CD4-positive, CD25-positive, alpha-beta regulatory T cell (primary cell): ENCODE measurements around the gene FLT1. TPM values are rescaled to one million over a fixed set of nuclear protein-coding genes. Genes with fewer than 3 reads are reported as not detected.

Experiments used
- ATAC-seq, 2 donors: fragments of 150-1000 bp; cut with Tn5 transposase; one replicate each; pipeline ENCODE4 v1.10.0; 2021; ENCODE audit warnings: low read depth in 2 of 2, moderate number of reproducible peaks in 2 of 2, moderate library complexity in 1 of 2
- DNase-seq, 3 donors: peaks; one replicate each; pipeline versions ENCODE4 v3.0.0 to v3.0.0-alpha.2; 2012 to 2022; ENCODE audit warnings: mixed read lengths in 1 of 3
- H3K27ac ChIP-seq: one replicate; pipeline ENCODE4 v1.7.0; 2013; ENCODE audit warnings: mild to moderate bottlenecking, low read length; ENCODE audit not compliant: insufficient read depth, poor library complexity, severe bottlenecking
- H3K27me3 ChIP-seq: one replicate; pipeline ENCODE4 v1.7.0; 2013; ENCODE audit warnings: low read length; ENCODE audit not compliant: control insufficient read depth, insufficient read depth
- H3K36me3 ChIP-seq: one replicate; pipeline ENCODE4 v1.7.0; 2013; ENCODE audit warnings: mild to moderate bottlenecking, low read length, moderate library complexity; ENCODE audit not compliant: control insufficient read depth, insufficient read depth
- H3K4me1 ChIP-seq: 2 replicates; pipeline ENCODE4 v1.7.0; 2013; ENCODE audit warnings: mild to moderate bottlenecking, low read length; ENCODE audit not compliant: insufficient read depth, control insufficient read depth, poor library complexity, severe bottlenecking
- H3K4me3 ChIP-seq: one replicate; pipeline ENCODE4 v1.7.0; 2013; ENCODE audit warnings: low read depth, mild to moderate bottlenecking, low read length, moderate library complexity
- H3K9me3 ChIP-seq, 2 experiments: 1 replicate in 1 of 2; 2 replicates in 1 of 2; pipeline ENCODE4 v1.7.0; 2013; ENCODE audit warnings: low read length in 2 of 2, mild to moderate bottlenecking in 1 of 2, moderate library complexity in 1 of 2; ENCODE audit not compliant: control insufficient read depth in 2 of 2
- H3K27ac Mint-ChIP-seq, 3 donors: one replicate each; pipeline ENCODE4 v1.8.0; 2020 to 2022; ENCODE audit warnings: mild to moderate bottlenecking in 3 of 3, mixed read lengths in 3 of 3, moderate library complexity in 2 of 3
- H3K27me3 Mint-ChIP-seq: one replicate; pipeline ENCODE4 v1.8.0; 2022; ENCODE audit warnings: mild to moderate bottlenecking, mixed read lengths
- H3K36me3 Mint-ChIP-seq: one replicate; pipeline ENCODE4 v1.8.0; 2020; ENCODE audit warnings: mixed read lengths
- H3K4me1 Mint-ChIP-seq, 4 donors: one replicate each; pipeline ENCODE4 v1.8.0; 2020 to 2022; ENCODE audit warnings: mixed read lengths in 4 of 4, mild to moderate bottlenecking in 1 of 4
- H3K4me3 Mint-ChIP-seq, 4 donors: one replicate each; pipeline ENCODE4 v1.8.0; 2020 to 2022; ENCODE audit warnings: mild to moderate bottlenecking in 4 of 4, mixed read lengths in 4 of 4, moderate library complexity in 3 of 4
- H3K9me3 Mint-ChIP-seq, 7 donors: one replicate each; pipeline ENCODE4 v1.8.0; 2020 to 2022; ENCODE audit warnings: mixed read lengths in 7 of 7, mild to moderate bottlenecking in 3 of 7, moderate library complexity in 2 of 7
- polyA plus RNA-seq, 4 donors: library from polyadenylated mRNA; unstranded; fragments of 300-500 nt; fragmentation: Illumina TruSeq; gene quantifications; one replicate each; pipeline ENCODE4 v1.2.3, GENCODE V29; 2021
- total RNA-seq: library from RNA; stranded (reverse); gene quantifications from one replicate; pipeline ENCODE4 v1.2.3, GENCODE V29; 2022

The FLT1 gene
- total and polyA plus RNA-seq, 5 donors from 2014 or later = 0.11 to 0.89 (median 0.28) TPM; not detected in 2

DNA sequence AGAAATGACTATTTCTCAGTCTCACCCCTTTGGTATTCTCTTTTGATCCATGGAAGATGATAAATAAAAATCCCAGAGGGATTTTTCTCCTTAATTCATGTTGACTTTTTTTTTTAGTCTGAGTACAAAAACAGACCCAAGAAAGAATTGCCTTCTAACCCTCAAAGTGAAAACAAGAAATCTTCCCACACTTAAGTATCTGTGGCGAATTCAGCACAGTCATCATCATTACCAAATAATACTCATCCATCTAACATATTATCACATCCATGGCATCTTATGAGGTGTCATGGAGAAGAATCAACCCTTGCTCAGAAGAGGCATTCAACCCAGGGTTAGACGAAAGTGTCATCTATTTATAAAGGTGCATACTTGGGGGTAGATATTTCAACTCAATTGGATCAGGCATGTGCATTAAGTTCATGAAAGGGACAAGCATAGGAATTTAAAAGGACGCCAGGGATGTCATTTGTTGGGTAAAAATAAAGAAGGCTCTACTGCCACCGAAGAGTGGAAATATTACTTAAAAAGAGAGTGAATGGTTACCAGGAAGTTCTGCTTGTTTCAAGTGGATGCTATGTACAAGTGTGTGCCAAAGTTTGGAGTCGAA, 101.9 kb downstream of the FLT1 start:
- Mint-ChIP-seq H3K4me3 (no peak overlapping the region), H3K36me3 (no peaks in the 10 kb centered on the region), H3K27me3 (no peaks in the 10 kb centered on the region), H3K9me3 (no peaks in the 10 kb centered on the region), H3K4me1 (no peaks in the 10 kb centered on the region), H3K27ac (peak overlapping the region in 1 of 3 donors; percentile 21)
- Histone ChIP-seq H3K27me3 (no peaks in the 10 kb centered on the region), H3K36me3 (no peaks in the 10 kb centered on the region), H3K4me3 (no peak overlapping the region), H3K4me1 (no peaks in the 10 kb centered on the region), H3K9me3 (no peaks in the 10 kb centered on the region), H3K27ac (no peak overlapping the region)
- DNase-seq (no peak), ATAC-seq (no peak)

DNA sequence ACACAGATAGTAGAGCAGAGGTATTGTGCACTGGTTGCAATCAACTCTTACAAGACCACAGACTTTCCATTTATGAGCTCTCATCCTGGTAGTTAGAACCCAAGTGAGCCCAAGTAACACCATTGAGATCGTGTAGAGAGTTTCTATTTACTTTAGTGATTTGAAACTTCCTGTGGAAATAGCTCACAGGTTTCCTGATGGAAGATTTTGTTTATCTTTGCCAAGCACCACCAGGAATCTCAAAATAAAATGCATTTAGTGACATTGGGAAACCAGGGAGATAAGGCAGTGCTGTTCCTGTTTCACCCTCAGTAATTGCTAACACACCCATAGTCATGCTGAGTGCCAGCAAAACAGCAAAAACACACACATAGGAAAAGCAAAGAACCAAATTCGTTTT, 102.5 kb downstream of the FLT1 start:
- Mint-ChIP-seq H3K4me3 (no peak overlapping the region), H3K27ac (no peak overlapping the region), H3K9me3 (no peaks in the 10 kb centered on the region), H3K4me1 (no peaks in the 10 kb centered on the region), H3K27me3 (peaks cover 4% of the 10 kb centered on the region), H3K36me3 (no peaks in the 10 kb centered on the region)
- Histone ChIP-seq H3K9me3 (no peaks in the 10 kb centered on the region), H3K27me3 (no peaks in the 10 kb centered on the region), H3K4me3 (no peak overlapping the region), H3K36me3 (no peaks in the 10 kb centered on the region), H3K4me1 (no peaks in the 10 kb centered on the region), H3K27ac (no peak overlapping the region)
- ATAC-seq = no peak
- DNase-seq = no peak

DNA sequence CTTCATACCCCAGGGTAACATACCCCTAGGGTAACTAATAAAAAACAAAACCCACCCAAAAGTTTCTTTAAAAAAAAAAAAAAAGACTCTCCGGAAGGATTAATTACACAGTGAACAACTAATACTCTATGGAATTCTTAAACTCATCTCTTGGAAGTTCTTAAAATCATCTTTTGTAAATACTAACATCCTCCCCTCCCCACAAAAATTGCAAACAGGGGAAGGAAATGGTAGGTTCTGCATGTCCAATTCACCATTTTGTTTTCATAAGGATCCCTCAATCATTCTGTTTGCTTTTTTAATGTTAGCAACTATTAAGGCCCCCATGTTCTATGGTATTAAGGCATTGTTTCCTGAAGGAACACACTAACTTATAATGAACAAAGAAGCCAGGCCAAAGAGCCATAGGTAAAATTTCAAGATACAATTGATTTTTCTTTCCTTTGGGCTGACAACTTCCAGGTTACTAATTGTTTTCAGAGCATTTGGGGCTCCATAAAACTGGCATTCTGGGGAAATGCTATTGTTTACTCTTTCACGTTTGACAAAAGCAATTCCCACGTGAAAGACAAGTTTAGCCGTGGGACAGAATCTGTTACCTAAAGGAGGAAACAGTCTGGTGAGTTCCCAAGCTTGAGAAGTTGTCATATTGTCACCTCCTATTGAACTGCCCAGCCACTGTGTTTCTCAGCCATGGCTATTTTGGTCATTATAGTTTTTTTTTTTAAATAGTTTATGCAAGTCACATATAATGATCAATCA, 107.0 kb downstream of the FLT1 start:
- Histone ChIP-seq H3K9me3 (no peaks in the 10 kb centered on the region), H3K27me3 (no peaks in the 10 kb centered on the region), H3K27ac (no peak overlapping the region), H3K4me3 (no peak overlapping the region), H3K36me3 (no peaks in the 10 kb centered on the region), H3K4me1 (peaks cover 3% of the 10 kb centered on the region)
- Mint-ChIP-seq H3K36me3 (no peaks in the 10 kb centered on the region), H3K27me3 (peaks cover 17% of the 10 kb centered on the region), H3K27ac (no peak overlapping the region), H3K4me1 (peaks cover 0 to 3% (median 0%) of the 10 kb centered on the region in 4 donors), H3K9me3 (no peaks in the 10 kb centered on the region), H3K4me3 (no peak overlapping the region)
- ATAC-seq = no peak
- no peak for DNase-seq

DNA sequence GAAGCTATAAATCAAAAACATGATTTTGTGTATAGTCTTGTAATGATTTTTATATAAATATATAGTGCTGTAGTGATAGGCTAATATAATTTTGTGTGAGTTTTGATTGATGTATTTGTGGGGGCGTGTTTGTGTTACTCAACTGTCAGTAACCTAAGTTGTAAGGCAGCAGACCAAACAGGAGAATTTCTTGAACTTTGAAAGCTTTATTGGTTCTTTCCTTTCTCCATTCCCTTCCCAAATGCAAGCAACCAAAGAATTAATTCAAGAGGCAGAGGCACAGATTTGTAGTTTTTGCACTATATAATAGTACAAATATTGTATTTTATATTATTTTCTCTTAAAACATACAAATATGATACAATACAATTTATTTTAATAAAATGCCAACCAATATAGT, 109.6 kb downstream of the FLT1 start:
- H3K4me3 ChIP-seq = no peak overlapping the region
- Mint-ChIP-seq H3K4me3 (no peak overlapping the region), H3K9me3 (no peaks in the 10 kb centered on the region), H3K27me3 (peaks cover 17% of the 10 kb centered on the region), H3K36me3 (no peaks in the 10 kb centered on the region), H3K27ac (no peak overlapping the region), H3K4me1 (peaks cover 0 to 3% (median 0%) of the 10 kb centered on the region in 4 donors)
- ATAC-seq (no peak), DNase-seq (no peak)
- H3K4me1 ChIP-seq = peaks cover 3% of the 10 kb centered on the region
- H3K27ac ChIP-seq = no peak overlapping the region
- H3K27me3 ChIP-seq = no peaks in the 10 kb centered on the region
- no peaks in the 10 kb centered on the region for H3K9me3 ChIP-seq
- no peaks in the 10 kb centered on the region for H3K36me3 ChIP-seq

DNA sequence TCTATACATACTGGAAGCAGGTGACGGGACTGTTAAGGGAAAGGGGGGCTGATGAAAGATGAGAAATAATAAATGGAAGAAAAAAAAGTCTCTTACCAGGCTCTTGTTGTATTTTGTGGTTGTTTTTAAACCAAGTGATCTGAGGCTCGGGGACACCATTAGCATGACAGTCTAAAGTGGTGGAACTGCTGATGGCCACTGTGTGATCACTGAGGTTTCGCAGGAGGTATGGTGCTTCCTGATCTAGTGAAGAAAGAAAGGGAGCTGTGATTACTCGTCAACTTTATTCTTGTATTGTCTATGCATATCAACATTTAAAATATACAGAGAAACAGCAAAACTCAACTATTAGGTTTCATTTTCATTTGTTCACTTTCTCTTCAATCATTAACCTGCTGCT, 110.1 kb downstream of the FLT1 start:
- Histone ChIP-seq H3K9me3 (no peaks in the 10 kb centered on the region), H3K4me1 (peaks cover 3% of the 10 kb centered on the region), H3K27me3 (no peaks in the 10 kb centered on the region), H3K4me3 (no peak overlapping the region), H3K36me3 (no peaks in the 10 kb centered on the region), H3K27ac (no peak overlapping the region)
- no peaks in the 10 kb centered on the region for H3K9me3 Mint-ChIP-seq
- ATAC-seq = no peak
- no peak overlapping the region for H3K4me3 Mint-ChIP-seq
- no peak overlapping the region for H3K27ac Mint-ChIP-seq
- H3K36me3 Mint-ChIP-seq = no peaks in the 10 kb centered on the region
- H3K27me3 Mint-ChIP-seq = peaks cover 17% of the 10 kb centered on the region
- DNase-seq = no peak
- peaks cover 0 to 3% (median 0%) of the 10 kb centered on the region in 4 donors for H3K4me1 Mint-ChIP-seq

DNA sequence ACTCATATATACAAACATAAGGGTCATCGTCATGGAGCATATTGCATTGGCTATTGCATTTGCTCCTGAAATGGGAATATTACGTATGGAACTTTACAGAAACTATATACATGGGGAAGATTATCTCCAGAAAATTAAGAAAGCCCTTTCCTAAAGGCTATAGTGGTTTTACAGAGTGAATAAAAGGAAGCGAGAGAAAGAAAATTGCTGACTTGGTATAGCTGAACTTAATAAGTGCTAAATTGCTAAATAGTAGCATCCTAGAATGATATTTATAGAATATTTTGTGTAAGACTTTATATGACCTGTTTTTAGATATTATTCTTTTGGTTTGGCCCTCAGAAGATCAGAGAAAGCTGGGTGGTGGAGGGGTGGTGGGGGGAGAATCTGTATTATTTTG, 114.6 kb downstream of the FLT1 start:
- H3K4me3 Mint-ChIP-seq = no peak overlapping the region
- H3K4me1 Mint-ChIP-seq = peaks cover 0 to 3% (median 0%) of the 10 kb centered on the region in 4 donors
- ATAC-seq (no peak), DNase-seq (no peak)
- H3K4me1 ChIP-seq = peaks cover 3% of the 10 kb centered on the region
- H3K27ac ChIP-seq = no peak overlapping the region
- peaks cover 7% of the 10 kb centered on the region for H3K27me3 ChIP-seq
- H3K36me3 ChIP-seq = no peaks in the 10 kb centered on the region
- peaks cover 10% of the 10 kb centered on the region for H3K27me3 Mint-ChIP-seq
- no peaks in the 10 kb centered on the region for H3K9me3 Mint-ChIP-seq
- H3K4me3 ChIP-seq = no peak overlapping the region
- no peaks in the 10 kb centered on the region for H3K9me3 ChIP-seq
- no peaks in the 10 kb centered on the region for H3K36me3 Mint-ChIP-seq
- no peak overlapping the region for H3K27ac Mint-ChIP-seq

DNA sequence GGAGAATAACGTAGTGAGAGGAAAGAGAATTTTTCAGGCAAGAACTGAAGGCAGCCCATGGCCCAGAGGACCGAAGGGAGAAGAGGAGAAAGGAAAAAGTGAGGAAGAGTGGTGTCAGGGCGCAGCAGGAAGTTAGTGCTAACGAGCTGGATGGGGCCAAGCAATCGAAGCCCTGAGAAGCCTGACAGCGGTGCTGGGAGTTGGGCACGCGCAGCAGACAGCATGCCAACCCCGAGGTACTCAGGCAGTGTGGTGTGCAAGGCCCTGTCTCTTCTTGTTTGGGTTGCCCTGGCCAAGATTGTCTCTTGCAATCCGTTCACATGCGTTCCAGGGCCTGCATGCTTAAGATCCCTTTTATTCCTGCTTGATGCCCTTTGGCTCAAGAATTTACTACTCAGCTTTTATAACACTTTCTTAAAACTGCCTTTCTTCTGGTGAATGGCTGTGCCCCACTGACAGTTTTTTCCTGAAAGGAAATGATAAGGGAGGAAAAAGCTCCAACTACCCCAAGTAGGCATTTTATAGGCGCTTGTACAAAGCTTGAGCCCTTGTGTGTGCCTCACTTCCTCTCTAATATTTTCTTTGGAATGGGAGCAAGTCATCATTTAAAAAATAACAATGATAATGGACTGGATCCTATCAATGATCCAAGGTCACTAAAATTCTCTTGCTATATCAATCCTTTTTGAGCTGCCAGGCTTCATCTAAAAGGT, 115.4 kb downstream of the FLT1 start:
- H3K27me3 Mint-ChIP-seq = peaks cover 2% of the 10 kb centered on the region
- Histone ChIP-seq H3K4me3 (no peak overlapping the region), H3K4me1 (no peaks in the 10 kb centered on the region), H3K9me3 (no peaks in the 10 kb centered on the region), H3K27me3 (peaks cover 7% of the 10 kb centered on the region), H3K27ac (no peak overlapping the region), H3K36me3 (no peaks in the 10 kb centered on the region)
- H3K4me1 Mint-ChIP-seq = no peaks in the 10 kb centered on the region
- no peak for ATAC-seq
- no peak overlapping the region for H3K27ac Mint-ChIP-seq
- H3K9me3 Mint-ChIP-seq = no peaks in the 10 kb centered on the region
- no peaks in the 10 kb centered on the region for H3K36me3 Mint-ChIP-seq
- no peak for DNase-seq
- no peak overlapping the region for H3K4me3 Mint-ChIP-seq
